ENCODE results near the gene PRODH. TPM values are rescaled to one million over a fixed set of nuclear protein-coding genes. Genes with fewer than 3 reads are reported as not detected.
"Not testable (repeated sequence)": the region's sequence is repeated elsewhere in the genome, so short reads cannot be mapped to it uniquely, and the experiment has no call there.

PRODH gene
- total RNA-seq, 1 donor from 2014 or later, result 0.69 TPM

DNA sequence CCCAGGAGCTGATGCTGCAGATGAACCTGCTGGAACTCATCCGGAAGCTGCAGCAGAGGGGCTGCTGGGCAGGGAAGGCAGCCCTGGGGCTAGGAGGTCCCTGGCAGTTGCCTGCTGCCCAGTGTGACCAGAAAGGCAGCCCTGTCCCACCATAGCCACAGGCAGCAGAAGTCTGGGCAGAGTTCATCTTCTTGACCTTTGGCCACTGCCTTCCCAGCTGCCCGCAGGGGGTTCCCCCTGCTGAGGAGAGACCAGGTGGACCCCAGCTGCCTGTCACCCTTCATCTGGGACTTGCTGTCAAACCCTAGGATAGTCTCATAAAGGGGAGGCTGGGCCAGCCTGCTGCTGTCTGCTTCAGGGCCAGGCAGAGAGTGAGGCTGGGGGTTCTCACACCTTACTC lies 24.6 kb downstream of the PRODH start:
- intact Hi-C loops (cut with micrococcal nuclease), result not testable (repeated sequence)

DNA sequence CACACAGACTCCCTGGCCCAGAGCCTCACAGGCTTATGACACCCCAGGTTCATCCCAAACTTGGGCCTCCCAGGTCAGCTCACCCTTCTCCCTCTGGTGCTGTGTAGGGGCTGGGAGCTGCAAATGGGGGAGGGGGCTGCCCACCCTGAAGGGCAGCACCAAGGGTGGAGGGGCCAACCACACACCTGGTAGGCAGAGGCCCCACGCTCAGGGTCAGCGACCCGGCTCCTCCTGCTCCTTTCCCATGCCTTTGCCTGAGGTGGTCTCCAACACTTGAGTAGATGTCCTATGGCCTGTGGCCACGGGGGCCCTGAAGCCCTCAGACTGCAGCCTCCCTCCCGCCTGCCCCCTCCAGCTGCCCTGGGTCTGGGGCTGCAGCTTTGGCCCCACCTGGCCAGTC lies 26.5 kb downstream of the PRODH start:
- intact Hi-C loops (cut with micrococcal nuclease), result no loop called here

DNA sequence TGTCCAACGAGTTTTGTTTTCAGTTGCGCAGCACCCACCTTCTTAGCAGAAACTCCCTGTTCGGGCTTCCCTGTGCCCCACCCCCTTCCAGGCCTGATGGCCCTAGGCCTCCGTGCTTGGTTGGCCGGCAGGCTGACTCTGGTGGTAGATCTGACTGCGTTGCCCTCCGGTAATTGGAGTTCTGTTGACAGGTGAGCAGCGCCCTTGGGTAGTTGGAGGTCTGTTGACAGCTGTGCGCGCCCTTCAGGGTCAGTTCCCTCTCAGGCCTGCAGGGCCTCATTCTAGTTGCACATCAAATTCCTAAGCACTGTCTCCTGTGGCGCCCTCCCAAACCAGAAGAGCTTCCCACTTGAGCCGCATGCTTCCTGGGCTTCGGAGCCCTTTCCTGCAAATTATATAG lies 29.2 kb downstream of the PRODH start:
- intact Hi-C loops (cut with micrococcal nuclease), result no loop called here

DNA sequence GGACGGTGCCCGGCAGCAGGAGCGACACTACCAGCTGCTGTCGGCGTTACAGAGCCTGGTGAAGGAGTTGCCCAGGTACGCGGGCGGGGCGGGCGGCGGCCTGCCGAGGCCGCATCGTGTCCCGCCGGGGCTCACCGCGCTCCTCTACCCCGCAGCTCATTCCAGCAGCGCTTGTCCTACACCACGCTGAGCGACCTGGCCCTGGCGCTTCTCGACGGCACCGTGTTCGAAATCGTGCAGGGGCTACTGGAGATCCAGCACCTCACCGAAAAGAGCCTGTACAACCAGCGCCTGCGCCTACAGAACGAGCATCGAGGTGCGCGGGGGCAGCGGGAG lies 29.7 kb downstream of the PRODH start:
- intact Hi-C loops (cut with micrococcal nuclease), result not testable (repeated sequence)

DNA sequence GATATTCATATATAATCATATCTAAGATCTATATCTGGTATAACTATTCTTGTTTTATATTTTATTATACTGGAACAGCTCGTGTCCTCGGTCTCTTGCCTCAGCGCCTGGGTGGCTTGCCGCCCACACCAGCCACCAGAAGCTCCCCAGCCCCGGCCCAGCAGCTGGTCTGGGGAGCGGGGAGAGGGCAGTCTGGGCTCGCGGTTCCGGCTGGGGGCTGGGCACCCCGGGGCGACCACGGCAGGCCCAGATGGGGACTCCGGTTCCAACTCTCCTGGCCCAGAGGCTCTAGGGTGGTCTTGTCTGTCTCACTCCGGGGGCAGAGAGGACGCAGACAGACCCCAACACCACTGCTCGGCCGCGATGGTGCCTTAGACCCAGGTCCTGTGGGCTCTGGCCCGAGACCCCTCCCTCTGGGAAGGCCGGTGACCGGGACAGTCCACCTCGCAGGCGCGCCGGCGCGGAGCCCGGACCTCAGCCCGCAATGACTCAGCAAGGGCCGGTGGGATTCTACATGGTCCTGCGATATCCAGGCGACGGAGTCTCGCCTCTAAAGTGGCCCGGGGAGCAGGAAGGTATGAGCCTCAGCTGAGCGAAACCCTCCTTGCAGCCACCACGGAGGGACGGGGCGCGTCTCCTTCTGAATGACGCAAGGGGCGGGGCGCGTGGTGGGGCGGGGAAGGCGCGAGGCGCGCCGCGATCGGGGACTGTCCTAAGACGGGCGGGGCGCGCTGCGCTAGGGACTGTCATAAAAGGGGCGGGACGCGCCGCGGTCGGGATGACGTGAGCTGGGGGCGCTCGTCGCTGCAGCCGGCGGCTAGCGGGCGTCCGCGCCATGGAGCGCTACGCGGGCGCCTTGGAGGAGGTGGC lies 30.3 kb downstream of the PRODH start, which contains the start of gene DGCR6:
Gene DGCR6, plus strand, starts transcription at position 781 of the 870 bp plus-strand sequence. Its CDS starts 55 bp downstream, at position 836.
- intact Hi-C loops (cut with micrococcal nuclease), result no loop called here

DNA sequence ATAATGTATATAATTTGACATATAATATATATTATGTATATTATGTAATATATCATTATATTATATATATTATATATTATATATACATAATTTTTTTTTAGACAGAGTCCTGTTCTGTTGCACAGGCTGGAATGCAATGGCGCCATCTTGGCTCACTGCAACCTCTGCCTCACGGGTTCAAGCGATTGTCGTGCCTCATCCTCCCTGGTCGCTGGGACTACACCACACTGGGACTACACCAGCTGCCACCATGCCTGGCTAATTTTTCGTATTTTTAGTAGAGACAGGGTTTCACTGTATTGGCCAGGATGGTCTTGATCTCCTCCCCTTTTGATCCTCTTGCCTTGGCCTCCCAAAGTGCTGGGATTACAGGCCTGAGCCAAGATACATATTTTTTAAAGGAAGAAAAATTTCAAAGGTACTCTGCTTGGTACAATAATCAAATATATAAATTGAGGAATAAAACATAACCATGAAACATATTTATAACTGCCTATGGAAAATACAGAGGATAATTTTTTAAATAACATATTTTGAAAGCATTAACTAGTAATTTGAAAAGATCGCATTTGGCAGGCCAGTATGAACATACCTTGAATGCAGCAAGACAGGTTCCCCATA lies 39.9 kb downstream of the PRODH start:
- intact Hi-C loops (cut with micrococcal nuclease), result not testable (repeated sequence)

DNA sequence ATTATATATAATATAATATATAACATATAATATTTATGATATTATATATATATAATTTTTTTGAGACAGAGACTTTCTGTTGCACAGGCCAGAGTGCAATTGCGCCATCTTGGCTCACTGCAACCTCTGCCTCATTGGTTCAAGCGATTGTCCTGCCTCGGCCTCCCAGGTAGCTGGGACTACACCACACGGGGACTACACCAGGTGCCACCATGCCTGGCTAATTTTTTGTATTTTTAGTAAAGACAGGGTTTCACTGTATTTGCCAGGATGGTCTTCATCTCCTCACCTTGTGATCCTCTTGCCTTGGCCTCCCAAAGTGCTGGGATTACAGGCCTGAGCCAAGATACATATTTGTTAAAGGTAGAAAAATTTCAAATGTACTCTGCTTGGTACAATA lies 42.3 kb downstream of the PRODH start:
- intact Hi-C loops (cut with micrococcal nuclease), result not testable (repeated sequence)

DNA sequence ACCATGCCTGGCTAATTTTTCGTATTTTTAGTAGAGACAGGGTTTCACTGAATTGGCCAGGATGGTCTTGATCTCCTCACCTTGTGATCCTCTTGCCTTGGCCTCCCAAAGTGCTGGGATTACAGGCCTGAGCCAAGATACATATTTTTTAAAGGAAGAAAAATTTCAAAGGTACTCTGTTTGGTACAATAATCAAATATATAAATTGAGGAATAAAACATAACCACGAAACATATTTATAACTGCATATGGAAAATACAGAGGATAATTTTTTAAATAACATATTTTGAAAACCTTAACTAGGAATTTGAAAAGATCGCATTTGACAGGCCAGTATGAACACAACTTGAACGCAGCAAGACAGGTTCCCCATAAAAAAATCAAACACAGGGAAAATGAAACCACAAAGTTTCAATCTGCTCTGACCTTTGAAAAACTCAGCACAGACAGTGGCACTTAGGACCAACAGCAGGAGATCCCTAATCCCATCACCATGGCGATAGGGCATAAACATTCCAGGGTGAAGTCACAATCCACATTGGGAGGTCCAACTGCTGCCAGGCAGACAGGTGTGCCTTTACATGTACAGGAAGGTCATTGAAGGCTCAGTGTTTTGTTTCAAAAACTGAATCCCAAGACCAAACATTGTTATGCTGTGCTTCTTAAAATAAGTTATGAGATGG lies 45.4 kb downstream of the PRODH start:
- intact Hi-C loops (cut with micrococcal nuclease), result not testable (repeated sequence)

DNA sequence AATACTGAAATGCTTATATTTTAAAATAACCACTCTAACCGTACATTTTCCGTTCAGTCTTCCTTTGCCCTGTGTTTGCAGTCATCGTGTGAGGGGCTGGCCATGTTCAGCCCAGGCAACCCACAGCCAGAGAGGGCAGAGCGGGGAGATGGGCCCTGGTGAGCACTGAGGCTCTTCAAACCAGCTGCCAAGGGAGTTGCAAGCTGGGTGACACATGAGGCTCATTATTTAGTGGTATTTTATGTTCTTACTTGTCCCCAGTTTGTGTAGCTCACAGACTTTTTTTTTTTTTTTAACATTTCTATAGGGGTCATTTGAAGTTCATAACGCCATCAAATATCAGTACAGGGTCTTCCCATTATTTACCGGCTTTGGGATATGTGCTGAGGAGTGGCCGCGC lies 48.0 kb downstream of the PRODH start:
- intact Hi-C loops (cut with micrococcal nuclease), result no loop called here

DNA sequence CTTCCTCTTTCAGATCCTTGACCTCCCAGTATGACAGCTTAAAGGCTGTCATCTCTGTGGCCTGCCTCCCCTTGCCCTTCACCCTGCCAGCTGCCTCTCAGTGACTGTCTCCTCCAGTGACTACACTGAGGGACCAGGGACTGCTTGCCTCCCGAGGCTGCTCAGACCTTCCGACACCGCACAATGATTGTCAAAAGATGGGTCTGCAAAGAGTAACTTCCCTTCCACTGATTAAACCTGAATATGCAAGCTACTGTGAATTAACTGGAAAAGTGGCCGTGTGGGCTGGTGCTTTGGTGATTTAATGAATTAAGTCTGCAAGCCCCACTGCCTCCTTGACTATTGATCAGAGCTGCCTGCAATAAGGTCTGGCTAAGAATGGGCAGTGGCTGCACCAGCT lies 51.6 kb downstream of the PRODH start:
- intact Hi-C loops (cut with micrococcal nuclease), result not testable (repeated sequence)

DNA sequence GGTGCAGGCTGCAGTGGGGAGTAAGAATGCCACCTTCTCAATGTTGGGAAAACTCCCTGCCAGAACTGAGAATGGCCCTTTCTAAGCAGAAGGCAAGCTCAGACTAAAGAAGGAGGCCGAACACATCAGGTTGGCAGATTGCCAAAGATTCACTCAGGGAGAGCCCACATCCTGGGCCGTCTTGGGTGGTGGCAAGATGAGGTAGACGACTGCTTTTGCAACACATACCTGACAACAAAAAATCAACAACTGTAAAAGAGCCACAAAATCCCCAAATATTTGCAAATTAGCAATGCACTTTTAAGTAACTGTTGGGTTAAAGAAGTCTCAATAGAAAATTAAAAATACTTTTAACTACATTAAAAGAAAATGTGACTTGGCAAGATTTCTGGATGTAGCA lies 54.8 kb downstream of the PRODH start:
- intact Hi-C loops (cut with micrococcal nuclease), result not testable (repeated sequence)

Other genes starting within 250 kb of the PRODH start
- 0.71 and 0.81 TPM in 2 replicates for gene DGCR6, start 30.0 kb downstream of the PRODH start, total RNA-seq
- gene DGCR2, start 186.1 kb upstream of the PRODH start, total RNA-seq, result 33.9 and 36.3 TPM in 2 replicates
- gene TSSK2, start 195.0 kb upstream of the PRODH start, total RNA-seq, result not detected in 2 replicates
- gene ESS2, start 208.4 kb upstream of the PRODH start, total RNA-seq, result 19.9 and 22.0 TPM in 2 replicates
- not detected in 2 replicates for gene GSC2, start 214.0 kb upstream of the PRODH start, total RNA-seq
- gene SLC25A1, start 242.4 kb upstream of the PRODH start, total RNA-seq, result 29.2 and 32.0 TPM in 2 replicates

Data from T-helper 1 cell treated with Interleukin-12 subunit alpha and Interleukin-12 subunit beta and Interleukin-4 antibody, amounts not matched to agents 30 ng/mL and 1 ng/mL, for 36 hours (primary cell).